SW480 (cell line): Measurements from ENCODE around the gene GMCL2.

ENCODE experiments used
- DNase-seq: peaks from one replicate; pipeline ENCODE4 v3.0.0-alpha.2; 2016; ENCODE audit warnings: low spot score

GMCL2 gene

GRCh38 chr5:178137991-178138390, 49.2 kb downstream of the GMCL2 start:
- no peak for DNase-seq

- no peak for DNase-seq
Measured at GRCh38 chr5:178136990-178137389, 50.2 kb downstream of the GMCL2 start.
